HUES48 (cell line): ENCODE results near the gene CFAP45.

Experiments used
- H3K27ac ChIP-seq: one replicate; pipeline ENCODE4 v1.7.0; 2013; ENCODE audit warnings: low read depth, low read length, inconsistent platforms
- H3K27me3 ChIP-seq: 2 replicates; pipeline ENCODE4 v1.6.1; 2013; ENCODE audit warnings: mild to moderate bottlenecking, low read length; ENCODE audit not compliant: control insufficient read depth, insufficient read depth
- H3K36me3 ChIP-seq: 2 replicates; pipeline ENCODE4 v1.6.1; 2013; ENCODE audit warnings: low read length; ENCODE audit not compliant: control insufficient read depth, insufficient read depth
- H3K4me1 ChIP-seq: 2 replicates; pipeline ENCODE4 v1.6.1; 2013; ENCODE audit warnings: mild to moderate bottlenecking, low read length; ENCODE audit not compliant: control insufficient read depth, insufficient read depth
- H3K4me3 ChIP-seq: 2 replicates; pipeline ENCODE4 v1.5.1; 2013; ENCODE audit warnings: mild to moderate bottlenecking, low read depth, low read length
- H3K9ac ChIP-seq: 2 replicates; pipeline ENCODE4 v1.6.1; 2013; ENCODE audit warnings: mild to moderate bottlenecking, low read depth, low read length, moderate library complexity
- H3K9me3 ChIP-seq: 2 replicates; pipeline ENCODE4 v1.6.1; 2013; ENCODE audit warnings: low read length; ENCODE audit not compliant: control insufficient read depth, insufficient read depth

Gene CFAP45

GRCh38 chr1:159856576-159856975 is 43.4 kb downstream of the CFAP45 start:
- Histone ChIP-seq H3K4me1 (no peaks in the 10 kb centered on the region), H3K4me3 (no peak overlapping the region), H3K36me3 (no peaks in the 10 kb centered on the region), H3K27ac (no peak overlapping the region), H3K27me3 (peaks cover 52% of the 10 kb centered on the region), H3K9me3 (no peaks in the 10 kb centered on the region), H3K9ac (no peak overlapping the region)

DNA sequence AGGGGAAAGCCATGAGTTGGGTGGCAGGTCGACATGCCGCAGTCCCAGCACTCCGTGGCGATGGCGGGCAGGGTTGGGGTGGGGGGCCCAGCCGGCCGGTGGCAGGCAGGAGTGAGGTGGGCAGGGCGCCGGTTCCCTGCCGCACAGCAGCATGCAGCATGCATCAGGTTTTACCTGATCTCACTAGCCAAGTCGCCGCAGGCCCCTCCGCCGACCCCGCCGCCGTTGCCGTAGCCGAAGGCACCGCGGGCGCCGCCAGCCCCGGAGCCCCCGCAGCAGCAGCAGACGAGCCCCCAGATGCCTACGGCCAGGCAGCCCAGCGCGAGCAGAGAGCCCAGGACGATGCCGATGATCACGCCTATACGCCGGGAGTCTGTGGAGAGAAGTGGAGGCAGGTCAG is 44.3 kb downstream of the CFAP45 start:
- no peak overlapping the region for H3K9ac ChIP-seq
- no peaks in the 10 kb centered on the region for H3K9me3 ChIP-seq
- H3K27me3 ChIP-seq = peaks cover 52% of the 10 kb centered on the region
- H3K4me3 ChIP-seq = no peak overlapping the region
- no peaks in the 10 kb centered on the region for H3K4me1 ChIP-seq
- no peak overlapping the region for H3K27ac ChIP-seq
- H3K36me3 ChIP-seq = no peaks in the 10 kb centered on the region

DNA sequence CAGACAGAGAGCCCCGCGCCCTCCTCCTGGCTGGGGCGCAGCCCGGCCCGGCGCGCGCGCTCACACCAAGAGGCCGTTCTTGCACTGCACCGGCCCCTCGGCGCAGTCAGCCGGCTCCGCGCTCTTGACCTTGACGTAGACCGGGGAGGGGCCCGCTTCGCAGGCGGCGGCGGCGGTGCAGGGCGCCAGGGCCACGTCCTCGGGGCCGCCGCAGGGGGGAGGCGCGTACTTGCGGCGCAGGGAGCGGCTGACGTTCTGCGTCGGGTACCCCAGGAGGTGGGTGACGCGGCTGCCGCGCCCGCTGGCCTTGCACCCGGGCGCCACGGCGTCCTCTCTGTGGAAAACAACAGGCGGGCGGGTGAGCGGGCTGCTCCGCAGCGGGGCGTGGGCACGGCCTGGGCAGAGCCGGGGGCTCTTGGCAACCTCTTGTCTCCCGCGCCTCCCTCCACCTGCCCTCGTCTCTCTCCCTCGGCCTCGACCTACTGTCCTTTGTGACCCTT is 45.2 kb downstream of the CFAP45 start:
- Histone ChIP-seq H3K27ac (no peak overlapping the region), H3K4me3 (peak overlapping the region; percentile 80), H3K27me3 (peaks cover 52% of the 10 kb centered on the region), H3K9me3 (no peaks in the 10 kb centered on the region), H3K36me3 (no peaks in the 10 kb centered on the region), H3K9ac (no peak overlapping the region), H3K4me1 (no peaks in the 10 kb centered on the region)

DNA sequence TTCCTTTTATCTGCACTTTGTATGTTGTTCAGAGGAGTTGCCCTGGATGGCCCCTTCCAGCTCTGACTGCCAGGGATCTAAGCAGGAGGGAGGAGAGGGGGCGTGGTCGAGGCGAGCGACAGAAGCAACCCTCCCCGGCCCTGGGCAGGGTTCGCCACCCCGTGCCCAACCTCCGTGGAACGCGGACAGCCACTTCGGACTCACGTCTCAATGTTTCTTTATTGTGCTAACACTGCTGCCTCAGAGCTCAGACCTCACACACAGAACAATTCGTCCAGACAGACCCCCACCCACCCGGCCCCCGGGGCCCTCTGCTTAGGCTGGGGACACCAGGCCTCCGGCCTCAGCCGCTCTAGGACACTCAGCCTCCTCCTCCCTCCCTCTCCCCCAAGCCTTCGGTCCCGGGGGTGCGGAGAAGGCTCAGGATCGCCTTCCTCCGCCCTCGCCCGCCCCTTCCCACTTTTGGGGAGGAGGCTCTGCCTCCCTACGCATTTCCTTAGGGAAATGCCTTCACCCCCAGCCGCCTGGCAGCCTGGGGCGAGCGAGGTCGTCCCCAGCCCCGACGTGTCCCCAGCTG is 45.8 kb downstream of the CFAP45 start:
- Histone ChIP-seq H3K36me3 (no peaks in the 10 kb centered on the region), H3K4me1 (no peaks in the 10 kb centered on the region), H3K27me3 (peaks cover 52% of the 10 kb centered on the region), H3K27ac (no peak overlapping the region), H3K9ac (no peak overlapping the region), H3K9me3 (no peaks in the 10 kb centered on the region), H3K4me3 (peak overlapping the region; percentile 80)

DNA sequence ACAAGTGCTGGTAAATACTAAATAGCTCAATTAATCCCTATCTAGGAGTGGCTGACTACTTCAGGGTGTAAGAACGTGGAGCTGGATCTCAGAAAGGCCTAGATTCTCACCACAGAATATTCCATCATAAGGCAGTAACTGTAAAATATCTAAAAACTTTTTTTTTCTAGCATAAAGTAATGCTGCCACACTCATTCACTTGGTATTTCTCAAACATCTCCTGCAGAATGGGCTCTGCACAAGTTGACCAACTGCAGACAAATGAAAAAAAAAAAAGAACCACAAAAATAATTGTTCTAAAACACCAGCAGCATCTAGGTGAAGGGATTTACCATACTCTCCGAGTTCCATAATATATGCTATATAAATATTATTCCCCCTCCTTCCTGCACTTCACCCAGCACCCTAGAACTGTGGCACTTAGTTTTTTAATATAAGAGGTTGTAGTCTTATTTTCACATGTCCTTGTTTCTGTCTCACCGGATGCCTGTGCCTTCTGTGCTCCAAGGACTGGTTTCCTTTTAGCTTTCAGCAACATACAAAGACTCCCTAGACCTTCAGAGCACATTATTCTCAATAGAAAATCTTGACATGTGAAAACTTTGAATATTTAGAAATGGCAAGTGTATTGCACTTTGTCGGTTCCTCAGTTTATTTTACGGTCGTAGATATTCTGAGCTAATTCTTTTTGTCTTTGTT is 46.4 kb downstream of the CFAP45 start:
- H3K36me3 ChIP-seq = no peaks in the 10 kb centered on the region
- no peaks in the 10 kb centered on the region for H3K9me3 ChIP-seq
- H3K27me3 ChIP-seq = peaks cover 52% of the 10 kb centered on the region
- H3K27ac ChIP-seq = no peak overlapping the region
- peak overlapping the region; percentile 80 for H3K4me3 ChIP-seq
- H3K9ac ChIP-seq = no peak overlapping the region
- H3K4me1 ChIP-seq = no peaks in the 10 kb centered on the region

- Histone ChIP-seq H3K9me3 (no peaks in the 10 kb centered on the region), H3K4me1 (no peaks in the 10 kb centered on the region), H3K36me3 (no peaks in the 10 kb centered on the region), H3K27ac (no peak overlapping the region), H3K4me3 (no peak overlapping the region), H3K27me3 (peaks cover 39% of the 10 kb centered on the region), H3K9ac (no peak overlapping the region)
Measured at GRCh38 chr1:159851407-159851806, 48.6 kb downstream of the CFAP45 start.

- H3K27me3 ChIP-seq = peaks cover 23% of the 10 kb centered on the region
- H3K9ac ChIP-seq = no peak overlapping the region
- no peaks in the 10 kb centered on the region for H3K36me3 ChIP-seq
- H3K4me1 ChIP-seq = no peaks in the 10 kb centered on the region
- peak overlapping the region; percentile 60 for H3K27ac ChIP-seq
- no peak overlapping the region for H3K4me3 ChIP-seq
- H3K9me3 ChIP-seq = no peaks in the 10 kb centered on the region
Measured at GRCh38 chr1:159849626-159850366, 50.2 kb downstream of the CFAP45 start.

GRCh38 chr1:159848326-159848725 is 51.6 kb downstream of the CFAP45 start:
- Histone ChIP-seq H3K27ac (no peak overlapping the region), H3K9ac (no peak overlapping the region), H3K27me3 (peaks cover 8% of the 10 kb centered on the region), H3K9me3 (no peaks in the 10 kb centered on the region), H3K36me3 (no peaks in the 10 kb centered on the region), H3K4me1 (no peaks in the 10 kb centered on the region), H3K4me3 (no peak overlapping the region)

- no peaks in the 10 kb centered on the region for H3K4me1 ChIP-seq
- no peaks in the 10 kb centered on the region for H3K9me3 ChIP-seq
- no peak overlapping the region for H3K4me3 ChIP-seq
- H3K36me3 ChIP-seq = no peaks in the 10 kb centered on the region
- H3K27me3 ChIP-seq = no peaks in the 10 kb centered on the region
- H3K27ac ChIP-seq = no peak overlapping the region
- no peak overlapping the region for H3K9ac ChIP-seq
Measured at GRCh38 chr1:159847231-159847630, 52.7 kb downstream of the CFAP45 start.

- H3K27ac ChIP-seq = no peak overlapping the region
- no peak overlapping the region for H3K9ac ChIP-seq
- H3K36me3 ChIP-seq = no peaks in the 10 kb centered on the region
- H3K4me3 ChIP-seq = no peak overlapping the region
- H3K9me3 ChIP-seq = no peaks in the 10 kb centered on the region
- H3K4me1 ChIP-seq = no peaks in the 10 kb centered on the region
- no peaks in the 10 kb centered on the region for H3K27me3 ChIP-seq
Measured at GRCh38 chr1:159845751-159846629, 54.0 kb downstream of the CFAP45 start.
